Retinal pigment epithelial cell (primary cell): ENCODE results near the gene NARF.

ENCODE experiments used
- DNase-seq: peaks from one replicate; pipeline ENCODE4 v3.0.0-alpha.2; 2010; ENCODE audit warnings: low read depth
- H3K4me3 ChIP-seq: 2 replicates; pipeline ENCODE4 v1.5.1; 2011; ENCODE audit warnings: mild to moderate bottlenecking, low read length, control low read depth, moderate library complexity
- CTCF ChIP-seq: conservative IDR thresholded peaks from 2 replicates; pipeline ENCODE4 v1.5.1; 2011; ENCODE audit warnings: low read depth, low read length, control low read depth, inconsistent platforms

Gene NARF

GRCh38 chr17:82419540-82419939 is 39.0 kb upstream of the NARF start:
- no peak overlapping the region for H3K4me3 ChIP-seq
- TF ChIP-seq CTCF: no peak
- DNase-seq: no peak

GRCh38 chr17:82424001-82424862 is 34.3 kb upstream of the NARF start:
- DNase-seq: no peak
- TF ChIP-seq CTCF: peak; percentile 80
- no peak overlapping the region for H3K4me3 ChIP-seq

GRCh38 chr17:82424863-82425159 is 33.7 kb upstream of the NARF start:
- no peak for DNase-seq
- TF ChIP-seq CTCF: no peak
- no peak overlapping the region for H3K4me3 ChIP-seq

- TF ChIP-seq CTCF: no peak
- no peak for DNase-seq
- no peak overlapping the region for H3K4me3 ChIP-seq
Observed at GRCh38 chr17:82428546-82428945, 30.0 kb upstream of the NARF start.

- no peak for DNase-seq
- TF ChIP-seq CTCF: no peak
- no peak overlapping the region for H3K4me3 ChIP-seq
Observed at GRCh38 chr17:82429824-82430223, 28.7 kb upstream of the NARF start.

- no peak for DNase-seq
- TF ChIP-seq CTCF: no peak
- H3K4me3 ChIP-seq: no peak overlapping the region
Observed at GRCh38 chr17:82432017-82432416, 26.5 kb upstream of the NARF start.

GRCh38 chr17:82433560-82434215 is 24.9 kb upstream of the NARF start:
- no peak overlapping the region for H3K4me3 ChIP-seq
- DNase-seq: no peak
- no peak for TF ChIP-seq CTCF
